Gastroesophageal sphincter (tissue), 3 donors: ENCODE results near the gene JCHAIN.

Experiments used
- CTCF ChIP-seq, 4 experiments: fragments of 200-600 bp in 2 of 4; fragments of 450-650 bp in 2 of 4; sonication (generic) in 1 of 4; IDR thresholded peaks; one replicate each; pipeline ENCODE4 v1.5.1; 2017 to 2019; ENCODE audit warnings: antibody characterized with exemption in 4 of 4, mild to moderate bottlenecking in 2 of 4, moderate library complexity in 2 of 4
- POLR2AphosphoS5 ChIP-seq: sonication (generic); formaldehyde crosslinking; IDR thresholded peaks from one replicate; pipeline ENCODE4 v1.6.1; 2017; ENCODE audit warnings: antibody characterized with exemption

GRCh38 chr4:70674731-70675130 is 8.4 kb upstream of the JCHAIN start:
- TF ChIP-seq CTCF (IDR thresholded peaks at IDR 0.05) (no peak), POLR2AphosphoS5 (no peak)
